NCI-H187 treated with DMSO at 0.1 percent for 48 hours (cell line): Measurements from ENCODE around the gene CAPN11.
"Not testable (repeated sequence)": the region's sequence is repeated elsewhere in the genome, so short reads cannot be mapped to it uniquely, and the experiment has no call there.

ENCODE experiments used
- DNase-seq: peaks from one replicate; lab custom pipeline; 2025; lab: John Stamatoyannopoulos, UW

Gene CAPN11

GRCh38 chr6:44228031-44228430 lies 69.4 kb downstream of the CAPN11 start:
- no peak for DNase-seq

GRCh38 chr6:44228433-44228832 lies 69.8 kb downstream of the CAPN11 start:
- DNase-seq = no peak

DNA sequence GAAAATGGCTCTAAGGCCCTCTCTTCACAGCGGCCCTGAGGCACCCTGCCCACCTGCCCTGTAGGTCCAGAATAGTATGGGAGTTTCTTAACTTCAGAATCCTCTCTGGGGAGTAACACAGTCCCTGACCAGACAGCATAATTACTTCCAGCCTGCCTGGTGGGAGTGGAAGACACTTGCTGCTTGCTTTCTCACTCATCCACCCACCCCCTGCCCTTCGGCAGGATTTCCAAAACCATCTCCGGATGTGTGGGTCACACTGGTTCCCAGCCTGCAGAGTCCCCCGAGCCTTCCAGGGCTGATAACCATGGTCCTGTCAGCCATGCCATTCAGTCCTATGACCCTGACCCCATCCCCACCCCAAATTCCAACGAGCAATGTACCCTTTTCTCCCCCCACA lies 70.2 kb downstream of the CAPN11 start:
- DNase-seq = no peak

- no peak for DNase-seq
Measured at GRCh38 chr6:44229376-44230033, 70.9 kb downstream of the CAPN11 start.

DNA sequence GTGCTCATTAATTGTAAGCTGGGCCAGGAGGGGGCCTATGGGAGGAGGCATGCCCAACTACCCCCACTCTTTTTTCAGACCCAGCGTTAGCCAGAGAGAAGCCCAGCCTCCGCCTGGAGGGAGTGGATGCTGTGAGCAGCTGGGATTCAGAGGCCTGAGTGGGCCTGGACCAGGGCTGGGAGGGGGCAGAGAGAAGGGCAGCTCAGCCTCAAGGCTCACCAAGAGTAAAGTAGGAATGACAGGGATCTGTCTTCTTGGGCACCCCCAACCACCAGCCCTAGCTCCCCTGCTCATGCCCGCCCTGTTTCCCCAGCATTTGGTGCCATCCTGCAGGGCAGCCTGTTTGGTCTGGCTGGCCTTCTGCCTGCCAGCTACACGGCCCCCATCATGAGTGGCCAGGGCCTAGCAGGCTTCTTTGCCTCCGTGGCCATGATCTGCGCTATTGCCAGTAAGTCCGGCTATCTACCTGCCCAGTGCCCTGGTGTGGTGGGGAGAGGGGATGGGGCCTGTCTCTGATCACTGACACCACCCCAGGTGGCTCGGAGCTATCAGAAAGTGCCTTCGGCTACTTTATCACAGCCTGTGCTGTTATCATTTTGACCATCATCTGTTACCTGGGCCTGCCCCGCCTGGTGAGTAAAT lies 71.5 kb downstream of the CAPN11 start:
- DNase-seq = no peak

DNA sequence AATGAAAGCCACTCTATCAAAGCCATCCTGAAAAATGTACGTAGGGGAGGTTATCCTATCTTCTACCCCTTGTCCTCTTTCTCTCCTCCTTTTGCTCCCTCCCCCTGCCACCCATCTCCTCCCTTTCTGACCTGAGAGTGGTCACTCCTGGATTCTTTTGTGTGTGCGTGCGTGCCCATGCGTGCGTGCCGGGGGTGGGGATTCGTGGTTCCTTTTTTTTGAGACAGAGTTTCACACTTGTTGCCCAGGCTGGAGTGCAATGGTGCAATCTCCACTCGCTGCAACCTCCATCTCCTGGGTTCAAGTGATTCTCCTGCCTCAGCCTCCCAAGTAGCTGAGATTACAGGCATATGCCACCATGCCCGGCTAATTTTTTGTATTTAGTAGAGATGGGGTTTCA lies 72.8 kb downstream of the CAPN11 start:
- not testable (repeated sequence) for DNase-seq

- DNase-seq = no peak
Measured at GRCh38 chr6:44232676-44233566, 74.3 kb downstream of the CAPN11 start.

GRCh38 chr6:44233567-44234100 lies 75.0 kb downstream of the CAPN11 start:
- no peak for DNase-seq
